ENCODE data around the gene HEATR5A.

- TF ChIP-seq CTCF (IDR thresholded peaks at IDR 0.05) (no peak), EP300 (IDR thresholded peaks at IDR 0.05; ENCODE audit: low read depth) (no peak), POLR2A (IDR thresholded peaks at IDR 0.05) (no peak)
Measured at GRCh38 chr14:31320922-31321766, 99.2 kb downstream of the HEATR5A start.

Measured in transverse colon (tissue), 3 donors.